Measurements from ENCODE around the gene TP53I3.

DNA sequence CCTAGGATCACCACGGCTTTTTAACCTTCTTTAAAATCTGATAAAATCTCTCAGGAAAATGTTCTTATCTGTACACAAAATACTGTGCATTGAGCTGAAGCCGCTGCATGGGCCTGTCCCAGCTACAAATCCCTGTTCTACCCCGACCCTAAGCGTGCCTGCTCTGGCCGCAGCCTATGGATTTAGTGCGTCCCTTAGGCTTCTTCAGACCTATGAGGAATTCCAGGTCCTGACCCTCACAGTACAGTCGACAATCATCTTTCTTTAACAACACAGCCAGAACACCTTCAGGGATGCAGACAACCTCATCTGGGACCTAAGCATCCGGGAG lies 37.0 kb downstream of the TP53I3 start:
- TF ChIP-seq, protein P1, sequence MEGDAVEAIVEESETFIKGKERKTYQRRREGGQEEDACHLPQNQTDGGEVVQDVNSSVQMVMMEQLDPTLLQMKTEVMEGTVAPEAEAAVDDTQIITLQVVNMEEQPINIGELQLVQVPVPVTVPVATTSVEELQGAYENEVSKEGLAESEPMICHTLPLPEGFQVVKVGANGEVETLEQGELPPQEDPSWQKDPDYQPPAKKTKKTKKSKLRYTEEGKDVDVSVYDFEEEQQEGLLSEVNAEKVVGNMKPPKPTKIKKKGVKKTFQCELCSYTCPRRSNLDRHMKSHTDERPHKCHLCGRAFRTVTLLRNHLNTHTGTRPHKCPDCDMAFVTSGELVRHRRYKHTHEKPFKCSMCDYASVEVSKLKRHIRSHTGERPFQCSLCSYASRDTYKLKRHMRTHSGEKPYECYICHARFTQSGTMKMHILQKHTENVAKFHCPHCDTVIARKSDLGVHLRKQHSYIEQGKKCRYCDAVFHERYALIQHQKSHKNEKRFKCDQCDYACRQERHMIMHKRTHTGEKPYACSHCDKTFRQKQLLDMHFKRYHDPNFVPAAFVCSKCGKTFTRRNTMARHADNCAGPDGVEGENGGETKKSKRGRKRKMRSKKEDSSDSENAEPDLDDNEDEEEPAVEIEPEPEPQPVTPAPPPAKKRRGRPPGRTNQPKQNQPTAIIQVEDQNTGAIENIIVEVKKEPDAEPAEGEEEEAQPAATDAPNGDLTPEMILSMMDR (conservative IDR thresholded peaks at IDR 0.05 in 1 of 2, IDR thresholded peaks at IDR 0.05 in 1 of 2; ENCODE audit: low read depth in 1 of 2, low read length in 2 of 2), result no peak
- TF ChIP-seq EZH2 (IDR thresholded peaks at IDR 0.05; ENCODE audit: low read length, missing control alignments), result no peak

Measured in fibroblast of lung (primary cell).